Stimulated activated CD8-positive, alpha-beta memory T cell treated with anti-CD3 and anti-CD28 coated beads, Interleukin-7, amount 100 ng/mL, for 1 hour (primary cell): ENCODE data around the gene ENHO.

Source experiments
- DNase-seq, 2 donors: peaks; one replicate each; pipeline ENCODE4 v3.0.0-alpha.2; 2020; ENCODE audit warnings: low read depth in 2 of 2

ENHO gene

GRCh38 chr9:34477541-34477940, 45.2 kb downstream of the ENHO start:
- no peak for DNase-seq

GRCh38 chr9:34475097-34475496, 47.7 kb downstream of the ENHO start:
- DNase-seq: no peak
